K562 (cell line): ENCODE measurements around the gene ADCY5. TPM values are rescaled to one million over a fixed set of nuclear protein-coding genes. Genes with fewer than 3 reads are reported as not detected.

Source experiments
- ATAC-seq: fragments of 200-7000 bp; cut with Tn5 transposase; 3 replicates; pipeline ENCODE4 v1.9.1; 2020; ENCODE audit warnings: moderate library complexity
- BruUV-seq: library from RNA; stranded (reverse); fragments of 400-500 nt; replicated peaks from 2 replicates; lab custom pipeline; 2021; lab: Mats Ljungman, UMichigan
- CTCF ChIA-PET: fragments of 300-600 bp; formaldehyde crosslinking; extraction: SDS; loops from one replicate; lab custom pipeline; 2021; ENCODE audit warnings: low intra/inter-chr PET ratio; lab: Yijun Ruan, JAX
- POLR2A ChIA-PET: fragments of 300-600, 350-650 bp; sonication (Branson Sonifier 250); formaldehyde crosslinking; extraction: SDS; loops from one replicate; lab custom pipeline; 2021; ENCODE audit warnings: antibody characterized with exemption, inconsistent platforms; lab: Yijun Ruan, JAX
- DNase-seq, 4 experiments: peaks; one replicate each; pipeline versions ENCODE4 v3.0.0 to v3.0.0-alpha.2; 2011 to 2018; ENCODE audit warnings: low spot score in 3 of 4, mixed read lengths in 3 of 4; ENCODE audit errors: extremely low read depth in 1 of 4
- FAIRE-seq: peaks from 2 replicates; lab custom pipeline; 2011; peaks lifted over from hg19 to GRCh38; lab: Jason Lieb, UNC
- H2AFZ ChIP-seq: 2 replicates; pipeline ENCODE4 v1.6.0; 2011; ENCODE audit warnings: low read depth, low read length, control low read depth, inconsistent platforms
- H3K27ac ChIP-seq: fragments of 200-600 bp; 3 replicates; pipeline ENCODE4 v1.8.0; 2011; ENCODE audit warnings: low read depth, mild to moderate bottlenecking, control low read depth, inconsistent platforms, low read length, moderate library complexity, mixed read lengths; ENCODE audit errors: extremely low read depth
- H3K27me3 ChIP-seq, 2 experiments: fragments of 300-600 bp in 1 of 2; 2 replicates in 1 of 2; 3 replicates in 1 of 2; pipeline versions ENCODE4 v1.6.0 to v1.8.0; 2011; ENCODE audit warnings: inconsistent platforms in 2 of 2, low read length in 2 of 2, mild to moderate bottlenecking in 1 of 2, mixed read lengths in 1 of 2, moderate library complexity in 1 of 2; ENCODE audit not compliant: control insufficient read depth in 2 of 2, insufficient read depth in 2 of 2
- H3K36me3 ChIP-seq: fragments of 300-600 bp; 3 replicates; pipeline ENCODE4 v1.8.0; 2011; ENCODE audit warnings: mild to moderate bottlenecking, low read length, inconsistent platforms; ENCODE audit not compliant: control insufficient read depth, insufficient read depth
- H3K4me1 ChIP-seq, 2 experiments: fragments of 200-600 bp in 1 of 2; replicated peaks in 1 of 2; 2 replicates in 1 of 2; 3 replicates in 1 of 2; pipeline versions ENCODE4 v1.5.1 to v1.8.0; 2011; ENCODE audit warnings: inconsistent platforms in 2 of 2, low read length in 2 of 2, mild to moderate bottlenecking in 1 of 2, mixed read lengths in 1 of 2, moderate library complexity in 1 of 2; ENCODE audit not compliant: control insufficient read depth in 2 of 2, insufficient read depth in 2 of 2
- H3K4me2 ChIP-seq: 2 replicates; pipeline ENCODE4 v1.6.1; 2011; ENCODE audit warnings: low read length, control low read depth, inconsistent platforms, mixed read lengths; ENCODE audit not compliant: insufficient read depth
- H3K4me3 ChIP-seq: fragments of 200-600 bp; sonication (generic), shearing (Covaris generic); 2 replicates; pipeline ENCODE4 v1.5.1; 2016; ENCODE audit warnings: control low read depth, inconsistent platforms
- H3K79me2 ChIP-seq: fragments of 200-600 bp; 3 replicates; pipeline ENCODE4 v1.8.0; 2011; ENCODE audit warnings: low read length, inconsistent platforms; ENCODE audit not compliant: control insufficient read depth, insufficient read depth
- H3K9ac ChIP-seq, 2 experiments: 2 replicates each; pipeline versions ENCODE4 v1.6.0 to v1.6.1; 2011; ENCODE audit warnings: low read depth in 2 of 2, low read length in 2 of 2, control low read depth in 1 of 2, inconsistent platforms in 1 of 2, mild to moderate bottlenecking in 1 of 2, mixed read lengths in 1 of 2; ENCODE audit not compliant: insufficient read depth in 1 of 2
- H3K9me1 ChIP-seq: one replicate; pipeline ENCODE4 v1.6.0; 2011; ENCODE audit warnings: inconsistent platforms, mild to moderate bottlenecking, low read length, moderate library complexity; ENCODE audit not compliant: control insufficient read depth, insufficient read depth
- H3K9me3 ChIP-seq: replicated peaks from 2 replicates; pipeline ENCODE4 v1.5.1; 2011; ENCODE audit warnings: low read depth, low read length, inconsistent platforms; ENCODE audit not compliant: control insufficient read depth, insufficient read depth
- H4K20me1 ChIP-seq: replicated peaks from 2 replicates; pipeline ENCODE4 v1.6.1; 2011; ENCODE audit warnings: low read length, inconsistent platforms, mixed read lengths; ENCODE audit not compliant: control insufficient read depth, insufficient read depth
- BMI1 ChIP-seq: fragments of 150-350 bp; IDR thresholded peaks from 2 replicates; pipeline ENCODE4 v1.6.1; 2014; ENCODE audit warnings: low read length
- CEBPG ChIP-seq, 3 experiments: fragments of 200-800 bp in 1 of 3; sonication (Bioruptor generic) in 1 of 3; sonication (generic) in 1 of 3; formaldehyde crosslinking in 1 of 3; IDR thresholded peaks in 2 of 3; conservative IDR thresholded peaks in 1 of 3; 2 replicates each; pipeline versions ENCODE4 v1.6.1 to v1.8.0; 2016 to 2022; ENCODE audit warnings: missing compliant biosample characterization in 2 of 3, missing genetic modification characterization in 2 of 3, mild to moderate bottlenecking in 1 of 3, missing genetic modification reagents in 1 of 3
- FOXJ2 ChIP-seq: fragments of 200-800 bp; sonication (Bioruptor generic); IDR thresholded peaks from 2 replicates; pipeline ENCODE4 v1.6.1; 2016; ENCODE audit warnings: missing genetic modification characterization, missing compliant biosample characterization
- LEF1 ChIP-seq: fragments of 450-650 bp; IDR thresholded peaks from 2 replicates; pipeline ENCODE4 v1.6.1; 2016; ENCODE audit warnings: mild to moderate bottlenecking
- MAFF ChIP-seq: IDR thresholded peaks from 2 replicates; pipeline ENCODE4 v1.6.1; 2012; ENCODE audit warnings: low read length, improper control_type of control experiment
- PHF20 ChIP-seq: fragments of 450-650 bp; IDR thresholded peaks from 2 replicates; pipeline ENCODE4 v1.6.1; 2018; ENCODE audit not compliant: partially characterized antibody
- POLR2H ChIP-seq: IDR thresholded peaks from 2 replicates; pipeline ENCODE4 v1.6.1; 2016; ENCODE audit warnings: missing genetic modification characterization, low read depth, mild to moderate bottlenecking, control low read depth, missing compliant biosample characterization, moderate library complexity
- SRSF3 ChIP-seq: fragments of 200-400 bp; formaldehyde crosslinking; IDR thresholded peaks from 2 replicates; pipeline ENCODE4 v1.6.1; 2016; ENCODE audit warnings: mild to moderate bottlenecking, low read length, moderate library complexity; ENCODE audit not compliant: insufficient read depth
- STAG1 ChIP-seq: sonication (generic); formaldehyde crosslinking; IDR thresholded peaks from 2 replicates; pipeline ENCODE4 v1.5.0; 2020; ENCODE audit warnings: missing genetic modification reagents, borderline replicate concordance
- ZBTB43 ChIP-seq: sonication (generic); formaldehyde crosslinking; IDR thresholded peaks from 2 replicates; pipeline ENCODE4 v1.8.0; 2023; ENCODE audit warnings: mild to moderate bottlenecking, missing genetic modification reagents
- ZNF197 ChIP-seq: fragments of 200-800 bp; sonication (Bioruptor generic); IDR thresholded peaks from 2 replicates; pipeline ENCODE4 v1.6.1; 2016; ENCODE audit warnings: low read depth, missing genetic modification characterization, missing compliant biosample characterization
- ZNF766 ChIP-seq: fragments of 200-800 bp; sonication (Bioruptor generic); conservative IDR thresholded peaks from 2 replicates; pipeline ENCODE4 v1.6.1; 2016; ENCODE audit warnings: missing genetic modification characterization, missing compliant biosample characterization
- WGBS: fragments of 100-300 bp; shearing (Covaris generic); methylation state at CpG from one replicate; pipeline ENCODE4 v1.1.6; 2016; ENCODE audit warnings: low coverage, mixed read lengths; ENCODE audit not compliant: insufficient coverage; ENCODE audit errors: missing lambda C conversion rate; 5-methylcytosine and 5-hydroxymethylcytosine counted together
- in situ Hi-C: fragments of 300-500 bp; cut with MboI; formaldehyde crosslinking; loops from 4 replicates; pipeline ENCODE4 v1.15.0; 2018; ENCODE audit warnings: inconsistent platforms, mixed read lengths
- intact Hi-C: fragments of 100-400 bp; cut with micrococcal nuclease; formaldehyde crosslinking; loops from 2 replicates; pipeline ENCODE4 v1.14.2; 2022
- polyA plus RNA-seq, 8 experiments: library from polyadenylated mRNA; depleted of rRNA in 4 of 8; stranded (reverse) in 5 of 8; unstranded in 3 of 8; fragments of >200 nt; fragmentation: Nextera tagmentation in 2 of 8; fragmentation: Illumina TruSeq in 1 of 8; extraction: Ambion mirVana in 2 of 8; extraction: Trizol in 1 of 8; gene quantifications; 2 replicates each; pipeline versions ENCODE4 v1.2.1 to v1.2.3, GENCODE V29; 2011 to 2014; ENCODE audit warnings: inconsistent platforms in 1 of 8, missing spikeins in 1 of 8
- total RNA-seq, 7 experiments: library from RNA; depleted of rRNA in 6 of 7; stranded (reverse); fragments of >200 nt in 6 of 7; fragmentation: Illumina TruSeq in 2 of 7; extraction: Trizol in 2 of 7; gene quantifications; 2 replicates each; pipeline versions ENCODE4 v1.2.1 to v1.2.3, GENCODE V29; 2011 to 2021; ENCODE audit warnings: low replicate concordance in 1 of 7
- TF ChIP-seq, protein P1 (sequence below): fragments of 450-650 bp; formaldehyde crosslinking; IDR thresholded peaks from 2 replicates; pipeline ENCODE4 v1.4.0; 2022; ENCODE audit warnings: missing genetic modification characterization
- TF ChIP-seq, protein P2 (sequence below), 2 experiments: fragments of 450-650 bp in 1 of 2; IDR thresholded peaks; 2 replicates each; pipeline ENCODE4 v1.6.1; 2011 to 2017; ENCODE audit warnings: low read depth in 2 of 2, antibody characterized with exemption in 1 of 2, borderline replicate concordance in 1 of 2, low read length in 1 of 2, mild to moderate bottlenecking in 1 of 2, mixed read lengths in 1 of 2; ENCODE audit not compliant: control insufficient read depth in 1 of 2

ADCY5 gene
- total and polyA plus RNA-seq, 9 of the 15 experiments (the other 6 are each of a cell fraction or from before 2014, with no cell fraction given): under 0.01 TPM; not detected in 8

- ChIA-PET CTCF (no interaction called here), POLR2A (no interaction called here)
- Histone ChIP-seq H3K36me3 (no peaks in the 10 kb centered on the region), H4K20me1 (0 out of 2 replicates have a peak, but pooled peaks cover 6% of the 10 kb centered on the region), H3K27ac (no peak overlapping the region), H3K27me3 (peaks cover 10 to 69% of the 10 kb centered on the region in 2 experiments), H3K4me1 (no peaks in the 10 kb centered on the region), H2AFZ (no peak overlapping the region), H3K9ac (no peak overlapping the region; a peak in 1 of 4 replicates), H3K9me1 (no peaks in the 10 kb centered on the region), H3K79me2 (no peaks in the 10 kb centered on the region), H3K4me2 (no peak overlapping the region), H3K9me3 (no peaks in the 10 kb centered on the region), H3K4me3 (no peak overlapping the region)
- no peak for FAIRE-seq
- DNase-seq: no peak
- under 1% methylated on average over 10 of the region's 10 CpGs for WGBS
- no TSS peak for BruUV-seq
- intact Hi-C loops: no loop called here
- TF ChIP-seq ZNF197 (CRISPR knock-in tag) (no peak), LEF1 (no peak), FOXJ2 (tag) (no peak), CEBPG (CRISPR knock-in tag; IDR thresholded peaks at IDR 0.05) (no peak), CEBPG (tag; conservative IDR thresholded peaks at IDR 0.05 in 1 of 2, IDR thresholded peaks at IDR 0.05 in 1 of 2) (no peak), ZNF766 (no peak), POLR2H (tag) (no peak), SRSF3 (no peak), MAFF (no peak), BMI1 (no peak), ZBTB43 (CRISPR knock-in tag) (no peak), PHF20 (no peak), STAG1 (CRISPR knock-in tag) (no peak)
- TF ChIP-seq, protein P1, sequence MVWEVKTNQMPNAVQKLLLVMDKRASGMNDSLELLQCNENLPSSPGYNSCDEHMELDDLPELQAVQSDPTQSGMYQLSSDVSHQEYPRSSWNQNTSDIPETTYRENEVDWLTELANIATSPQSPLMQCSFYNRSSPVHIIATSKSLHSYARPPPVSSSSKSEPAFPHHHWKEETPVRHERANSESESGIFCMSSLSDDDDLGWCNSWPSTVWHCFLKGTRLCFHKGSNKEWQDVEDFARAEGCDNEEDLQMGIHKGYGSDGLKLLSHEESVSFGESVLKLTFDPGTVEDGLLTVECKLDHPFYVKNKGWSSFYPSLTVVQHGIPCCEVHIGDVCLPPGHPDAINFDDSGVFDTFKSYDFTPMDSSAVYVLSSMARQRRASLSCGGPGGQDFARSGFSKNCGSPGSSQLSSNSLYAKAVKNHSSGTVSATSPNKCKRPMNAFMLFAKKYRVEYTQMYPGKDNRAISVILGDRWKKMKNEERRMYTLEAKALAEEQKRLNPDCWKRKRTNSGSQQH (CRISPR knock-in tag): no peak
- TF ChIP-seq, protein P2, sequence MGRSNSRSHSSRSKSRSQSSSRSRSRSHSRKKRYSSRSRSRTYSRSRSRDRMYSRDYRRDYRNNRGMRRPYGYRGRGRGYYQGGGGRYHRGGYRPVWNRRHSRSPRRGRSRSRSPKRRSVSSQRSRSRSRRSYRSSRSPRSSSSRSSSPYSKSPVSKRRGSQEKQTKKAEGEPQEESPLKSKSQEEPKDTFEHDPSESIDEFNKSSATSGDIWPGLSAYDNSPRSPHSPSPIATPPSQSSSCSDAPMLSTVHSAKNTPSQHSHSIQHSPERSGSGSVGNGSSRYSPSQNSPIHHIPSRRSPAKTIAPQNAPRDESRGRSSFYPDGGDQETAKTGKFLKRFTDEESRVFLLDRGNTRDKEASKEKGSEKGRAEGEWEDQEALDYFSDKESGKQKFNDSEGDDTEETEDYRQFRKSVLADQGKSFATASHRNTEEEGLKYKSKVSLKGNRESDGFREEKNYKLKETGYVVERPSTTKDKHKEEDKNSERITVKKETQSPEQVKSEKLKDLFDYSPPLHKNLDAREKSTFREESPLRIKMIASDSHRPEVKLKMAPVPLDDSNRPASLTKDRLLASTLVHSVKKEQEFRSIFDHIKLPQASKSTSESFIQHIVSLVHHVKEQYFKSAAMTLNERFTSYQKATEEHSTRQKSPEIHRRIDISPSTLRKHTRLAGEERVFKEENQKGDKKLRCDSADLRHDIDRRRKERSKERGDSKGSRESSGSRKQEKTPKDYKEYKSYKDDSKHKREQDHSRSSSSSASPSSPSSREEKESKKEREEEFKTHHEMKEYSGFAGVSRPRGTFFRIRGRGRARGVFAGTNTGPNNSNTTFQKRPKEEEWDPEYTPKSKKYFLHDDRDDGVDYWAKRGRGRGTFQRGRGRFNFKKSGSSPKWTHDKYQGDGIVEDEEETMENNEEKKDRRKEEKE (IDR thresholded peaks at IDR 0.05; ENCODE audit: borderline replicate concordance in 1 of 2, control insufficient read depth in 1 of 2, low read depth in 2 of 2, low read length in 1 of 2): no peak
- in situ Hi-C loops: no loop called here
- no peak for ATAC-seq
These were observed 129.1 kb downstream of the ADCY5 start for GRCh38 chr3:123319760-123320159.
